Fibroblast of the aortic adventitia (primary cell): ENCODE data around the gene DNAH11. TPM values are rescaled to one million over a fixed set of nuclear protein-coding genes. Genes with fewer than 3 reads are reported as not detected.
A peak's percentile ranks its signal among the peaks of the same experiment; 100 is the strongest.
"Not testable (repeated sequence)": the region's sequence is repeated elsewhere in the genome, so short reads cannot be mapped to it uniquely, and the experiment has no call there.

ENCODE experiments used
- DNase-seq: peaks from one replicate; pipeline ENCODE4 v3.0.0-alpha.2; 2010; ENCODE audit warnings: low read depth
- H3K4me3 ChIP-seq: 2 replicates; pipeline ENCODE4 v1.5.1; 2011; ENCODE audit warnings: low read depth, mild to moderate bottlenecking, control low read depth, low read length, moderate library complexity
- CTCF ChIP-seq: IDR thresholded peaks from 2 replicates; pipeline ENCODE4 v1.5.1; 2011; ENCODE audit warnings: mild to moderate bottlenecking, low read length, control low read depth, inconsistent platforms; ENCODE audit not compliant: insufficient read depth
- total RNA-seq: library from RNA; depleted of rRNA; stranded (reverse); fragments of >200 nt; gene quantifications from 2 replicates; pipeline ENCODE4 v1.2.3, GENCODE V29; 2012; ENCODE audit warnings: low replicate concordance

The DNAH11 gene
- total RNA-seq, 1 donor, result 2.7 TPM

DNA sequence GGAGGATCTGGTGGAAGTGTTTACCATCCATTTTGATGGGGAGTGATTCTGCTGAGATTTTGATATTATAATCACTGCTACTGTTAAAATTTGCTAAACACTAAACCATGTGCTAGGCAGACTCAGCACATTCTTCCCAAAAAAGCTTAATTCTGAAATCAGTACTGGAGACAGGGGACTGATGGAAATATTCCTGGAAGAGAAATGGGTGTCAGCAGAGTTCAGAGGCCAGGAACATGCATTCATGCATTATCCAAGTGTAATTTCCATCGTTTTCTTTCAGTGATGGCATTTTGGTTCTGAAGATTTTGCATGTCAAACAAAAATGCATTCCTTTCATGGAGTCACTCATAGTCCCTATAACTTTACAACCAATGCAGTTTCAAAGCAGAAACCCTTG lies 323.9 kb downstream of the DNAH11 start:
- DNase-seq, result no peak
- no peak overlapping the region for H3K4me3 ChIP-seq
- no peak for TF ChIP-seq CTCF

DNA sequence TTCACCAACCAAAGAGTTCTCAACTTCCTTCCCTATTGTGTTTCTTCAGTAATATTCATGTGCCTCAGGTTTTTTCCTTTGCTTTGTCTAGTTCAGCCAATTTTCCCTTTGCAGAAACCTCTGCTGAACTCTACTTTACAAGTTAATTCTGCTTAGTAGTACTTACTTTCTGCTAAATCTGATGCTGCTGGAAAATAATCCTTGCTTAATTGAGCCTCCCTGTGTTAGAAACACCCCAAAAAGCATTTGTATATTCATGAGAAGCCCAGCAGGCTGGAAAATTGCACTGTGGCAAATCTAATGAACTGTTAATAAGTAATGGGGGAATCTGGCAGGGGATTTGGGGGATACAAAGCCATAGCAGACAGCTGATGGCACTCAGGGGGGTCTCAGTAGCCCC lies 324.4 kb downstream of the DNAH11 start:
- no peak for TF ChIP-seq CTCF
- no peak for DNase-seq
- H3K4me3 ChIP-seq, result no peak overlapping the region

GRCh38 chr7:21867816-21868575 lies 325.2 kb downstream of the DNAH11 start:
- no peak for TF ChIP-seq CTCF
- H3K4me3 ChIP-seq, result no peak overlapping the region
- no peak for DNase-seq

DNA sequence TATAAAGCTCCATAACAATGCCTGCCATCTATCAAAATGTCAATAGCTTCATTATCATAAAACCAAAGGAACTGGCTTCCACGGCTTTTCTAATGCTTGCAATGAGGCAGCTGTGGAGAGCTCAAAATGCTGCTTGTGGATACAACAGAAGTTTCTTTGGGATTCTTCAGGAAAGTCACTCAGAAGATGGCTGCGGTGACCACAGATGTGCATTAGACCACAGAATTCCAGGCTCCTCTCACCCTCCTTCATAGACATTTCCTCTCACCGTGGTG lies 325.7 kb downstream of the DNAH11 start:
- no peak for TF ChIP-seq CTCF
- H3K4me3 ChIP-seq, result no peak overlapping the region
- DNase-seq, result no peak

- H3K4me3 ChIP-seq, result no peak overlapping the region
- no peak for TF ChIP-seq CTCF
- peak; percentile 25 for DNase-seq
Observed at GRCh38 chr7:21869785-21870402, 327.1 kb downstream of the DNAH11 start.

GRCh38 chr7:21883069-21883468 lies 340.2 kb downstream of the DNAH11 start:
- TF ChIP-seq CTCF, result no peak
- H3K4me3 ChIP-seq, result no peak overlapping the region
- no peak for DNase-seq

- not testable (repeated sequence) for DNase-seq, H3K4me3 ChIP-seq
Observed at GRCh38 chr7:21883501-21883900, 340.7 kb downstream of the DNAH11 start.
